AG10803 (cell line): ENCODE results near the gene SLC4A8.

Experiments used
- DNase-seq: peaks from one replicate; pipeline ENCODE4 v3.0.0; 2010; ENCODE audit warnings: low read depth
- H3K4me3 ChIP-seq: 2 replicates; pipeline ENCODE4 v1.5.1; 2011; ENCODE audit warnings: mild to moderate bottlenecking, low read length, control low read depth
- TF ChIP-seq, protein P1 (sequence below): conservative IDR thresholded peaks from 2 replicates; pipeline ENCODE4 v1.5.1; 2011; ENCODE audit warnings: mild to moderate bottlenecking, low read length, control low read depth, inconsistent platforms

The SLC4A8 gene

DNA sequence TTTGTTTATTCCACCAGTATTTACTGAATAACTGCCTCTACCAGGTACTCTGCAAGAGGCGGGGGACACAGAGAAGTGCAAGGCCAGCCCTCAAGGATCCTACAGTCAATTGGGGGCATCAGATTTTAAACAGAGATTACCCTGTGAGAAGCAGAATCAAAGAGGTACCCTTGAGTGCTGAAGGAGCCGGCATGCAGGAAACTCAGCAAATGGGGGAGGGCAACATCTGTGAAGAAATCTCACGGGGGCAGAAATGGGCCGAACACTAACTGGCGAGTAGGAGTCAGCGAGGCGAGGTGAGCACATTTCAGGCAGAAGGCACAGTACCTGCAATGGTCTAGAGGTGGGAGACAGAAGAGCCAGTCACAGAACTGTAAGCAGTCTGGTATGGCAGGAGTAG, 42.5 kb upstream of the SLC4A8 start:
- no peak for DNase-seq
- TF ChIP-seq, protein P1, sequence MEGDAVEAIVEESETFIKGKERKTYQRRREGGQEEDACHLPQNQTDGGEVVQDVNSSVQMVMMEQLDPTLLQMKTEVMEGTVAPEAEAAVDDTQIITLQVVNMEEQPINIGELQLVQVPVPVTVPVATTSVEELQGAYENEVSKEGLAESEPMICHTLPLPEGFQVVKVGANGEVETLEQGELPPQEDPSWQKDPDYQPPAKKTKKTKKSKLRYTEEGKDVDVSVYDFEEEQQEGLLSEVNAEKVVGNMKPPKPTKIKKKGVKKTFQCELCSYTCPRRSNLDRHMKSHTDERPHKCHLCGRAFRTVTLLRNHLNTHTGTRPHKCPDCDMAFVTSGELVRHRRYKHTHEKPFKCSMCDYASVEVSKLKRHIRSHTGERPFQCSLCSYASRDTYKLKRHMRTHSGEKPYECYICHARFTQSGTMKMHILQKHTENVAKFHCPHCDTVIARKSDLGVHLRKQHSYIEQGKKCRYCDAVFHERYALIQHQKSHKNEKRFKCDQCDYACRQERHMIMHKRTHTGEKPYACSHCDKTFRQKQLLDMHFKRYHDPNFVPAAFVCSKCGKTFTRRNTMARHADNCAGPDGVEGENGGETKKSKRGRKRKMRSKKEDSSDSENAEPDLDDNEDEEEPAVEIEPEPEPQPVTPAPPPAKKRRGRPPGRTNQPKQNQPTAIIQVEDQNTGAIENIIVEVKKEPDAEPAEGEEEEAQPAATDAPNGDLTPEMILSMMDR = no peak
- no peak overlapping the region for H3K4me3 ChIP-seq

DNA sequence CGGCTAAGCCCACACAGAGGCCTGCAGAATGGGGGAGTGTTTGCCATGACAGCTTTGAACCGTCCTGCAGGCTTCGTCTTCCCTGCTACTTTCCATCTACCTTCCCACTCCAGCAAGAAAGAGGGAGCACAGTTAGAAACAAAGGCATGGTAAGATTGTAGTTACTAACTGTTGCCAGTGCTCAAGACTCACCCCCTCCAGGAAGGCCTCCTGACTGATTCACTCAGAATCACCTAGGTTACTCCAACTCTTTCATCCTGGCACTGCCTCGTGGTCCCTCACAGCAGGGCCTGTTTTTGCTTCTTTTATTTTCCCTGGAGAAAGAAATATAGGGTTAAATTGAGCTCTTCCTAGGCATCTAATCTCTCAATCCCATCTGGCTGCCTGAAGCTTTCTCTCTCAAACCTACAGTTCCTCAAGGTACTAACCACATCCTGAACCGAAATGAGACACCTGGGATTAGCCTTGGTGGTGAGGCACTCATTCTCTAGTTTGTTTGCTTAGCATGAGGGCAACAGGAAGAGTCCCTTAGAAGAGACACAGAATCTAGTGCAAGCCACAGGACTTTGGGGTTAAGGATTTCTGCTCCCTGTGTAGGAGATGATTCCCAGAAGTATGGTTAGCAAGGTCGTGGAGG, 41.2 kb upstream of the SLC4A8 start:
- H3K4me3 ChIP-seq = no peak overlapping the region
- no peak for DNase-seq
- TF ChIP-seq, protein P1 = no peak

DNA sequence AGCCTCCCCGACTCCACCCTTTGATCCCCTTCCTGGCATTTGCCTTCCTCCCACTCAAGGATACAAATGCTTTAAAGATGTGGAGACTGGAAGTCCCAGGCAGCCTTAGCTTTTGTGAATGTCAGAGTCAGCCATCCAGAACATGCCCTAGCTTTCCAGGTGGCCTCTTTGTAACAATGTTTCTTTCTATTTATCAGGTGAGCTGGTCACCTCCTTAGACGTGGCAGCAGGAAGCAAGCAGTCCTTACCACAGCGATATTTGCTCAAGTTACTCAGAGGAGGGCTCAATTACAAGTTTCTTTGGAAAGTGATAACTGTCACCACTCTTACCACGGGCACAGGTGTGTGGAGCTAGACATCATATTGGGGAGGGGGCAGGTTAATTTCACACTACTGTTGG, 38.3 kb upstream of the SLC4A8 start:
- no peak for DNase-seq
- no peak overlapping the region for H3K4me3 ChIP-seq
- TF ChIP-seq, protein P1 = no peak

DNA sequence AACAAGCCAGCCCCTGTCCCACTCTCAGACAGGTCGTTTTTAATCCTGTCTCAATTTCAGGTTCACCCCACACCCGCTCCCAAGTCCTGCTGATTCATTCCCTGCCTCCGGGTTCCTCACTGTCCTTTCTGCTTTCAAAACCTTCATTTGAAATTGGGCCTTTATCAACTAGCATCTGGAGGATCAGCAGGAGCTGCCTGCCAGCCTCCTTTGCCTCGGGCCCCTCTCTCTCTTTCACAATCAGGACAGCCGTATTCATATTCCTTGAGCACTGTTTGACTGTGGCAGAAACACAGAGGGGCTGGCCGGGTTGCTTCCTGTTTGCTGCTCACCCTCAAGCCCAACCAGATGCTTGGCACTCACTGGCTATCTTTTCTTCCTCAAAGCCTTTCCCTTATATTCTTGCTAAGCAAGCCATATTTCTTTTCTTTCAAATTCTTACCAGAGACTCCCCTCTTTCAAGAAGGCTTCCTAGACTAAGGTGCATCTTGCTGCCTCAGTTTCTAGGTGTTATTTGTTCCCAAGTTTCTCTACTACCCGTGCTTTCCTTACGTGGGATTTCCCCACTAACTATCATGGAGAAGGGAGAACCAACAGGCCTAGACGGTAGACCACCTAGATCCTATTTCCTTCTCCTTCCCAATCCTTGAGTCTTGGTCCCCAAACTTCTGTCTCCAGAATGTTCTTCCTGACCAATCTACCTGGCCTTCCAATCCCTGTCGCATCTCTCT, 36.4 kb upstream of the SLC4A8 start:
- TF ChIP-seq, protein P1 = no peak
- H3K4me3 ChIP-seq = no peak overlapping the region
- peak; percentile 81 for DNase-seq

DNA sequence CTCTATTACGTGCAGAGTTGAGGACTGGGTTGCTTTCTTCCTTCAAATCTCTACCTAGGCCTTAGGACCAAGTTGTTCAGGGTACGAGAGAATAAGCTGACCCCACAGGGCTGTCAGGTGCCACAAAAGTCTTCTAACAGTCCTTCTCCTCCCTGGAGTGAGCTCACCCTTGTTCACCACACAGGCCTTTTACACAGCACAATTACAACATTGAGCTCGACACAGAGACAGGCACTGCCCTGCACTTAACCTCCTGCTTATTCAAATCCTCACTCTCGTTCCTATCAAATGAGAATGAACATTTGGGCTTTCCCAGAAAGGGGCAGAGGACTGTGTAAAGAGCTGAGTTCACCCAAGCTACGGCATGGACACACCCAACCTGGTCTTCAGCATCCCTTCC, 35.8 kb upstream of the SLC4A8 start:
- no peak overlapping the region for H3K4me3 ChIP-seq
- TF ChIP-seq, protein P1 = no peak
- no peak for DNase-seq

DNA sequence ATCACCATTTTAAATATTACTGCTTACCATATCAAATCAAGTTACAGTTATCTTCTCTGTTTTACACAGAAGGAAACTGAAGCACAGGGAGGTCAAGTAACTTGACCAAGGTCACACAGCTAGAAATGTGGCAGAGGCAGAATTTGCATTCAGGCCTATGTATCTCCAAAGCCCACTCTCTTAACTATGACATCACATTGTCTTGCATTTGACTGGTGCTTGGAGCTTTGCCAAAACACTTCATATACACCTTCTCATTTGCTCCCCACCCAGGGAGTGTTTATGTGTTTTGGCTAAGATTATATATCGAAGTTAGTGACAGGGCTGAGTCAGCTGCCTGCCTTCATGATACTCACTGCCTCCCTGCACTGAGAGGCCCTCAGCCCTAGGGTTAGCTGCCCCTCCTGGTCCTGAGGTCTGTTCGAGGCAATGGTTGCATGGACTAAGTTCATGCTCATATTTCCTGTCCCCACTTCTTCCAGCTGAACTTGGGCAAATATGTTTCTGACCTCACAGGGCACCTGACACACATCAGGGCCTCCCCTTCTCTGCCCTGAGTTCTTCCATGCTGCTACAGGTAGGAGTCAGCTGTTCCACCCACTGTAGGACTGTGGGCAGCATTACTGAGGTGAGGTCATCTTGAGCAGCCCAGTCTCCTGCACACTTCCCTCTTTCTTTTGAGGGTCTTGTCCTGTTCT, 35.2 kb upstream of the SLC4A8 start:
- no peak overlapping the region for H3K4me3 ChIP-seq
- TF ChIP-seq, protein P1 = no peak
- no peak for DNase-seq

DNA sequence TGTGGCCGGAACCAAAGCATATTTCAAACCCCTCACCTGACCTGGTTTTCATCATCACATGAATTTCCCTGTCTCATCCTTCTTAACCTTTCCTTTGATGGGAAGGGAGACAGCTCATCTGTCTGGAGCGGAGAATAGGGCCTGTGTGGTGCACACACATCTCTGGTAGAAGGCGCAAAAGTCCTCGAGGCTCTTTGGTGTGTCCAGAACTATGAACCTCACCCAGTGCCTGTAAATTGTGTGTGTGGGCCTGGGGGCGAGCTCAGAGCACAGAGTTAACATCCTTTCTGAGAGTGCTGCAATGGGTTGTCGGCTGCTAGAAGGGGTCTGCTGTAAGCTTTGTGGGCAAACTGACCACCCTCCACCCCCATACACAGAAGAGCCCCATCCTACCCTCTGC, 34.2 kb upstream of the SLC4A8 start:
- H3K4me3 ChIP-seq = no peak overlapping the region; the same call in 1 of the 2 replicates
- TF ChIP-seq, protein P1 = no peak

More for the DNA sequence above, 34.2 kb upstream of the SLC4A8 start:
- no peak for DNase-seq
